Vagina (tissue), 2 donors: ENCODE results near the gene GFOD1.

Experiments
- CTCF ChIP-seq, 3 experiments: fragments of 450-650 bp in 2 of 3; fragments of 200-600 bp in 1 of 3; sonication (generic) in 1 of 3; IDR thresholded peaks; one replicate each; pipeline ENCODE4 v1.5.1; 2017 to 2019; ENCODE audit warnings: antibody characterized with exemption in 3 of 3, mild to moderate bottlenecking in 2 of 3, moderate library complexity in 2 of 3
- POLR2A ChIP-seq, 2 donors: fragments of 450-650 bp; IDR thresholded peaks; one replicate each; pipeline ENCODE4 v1.6.1; 2017; ENCODE audit warnings: antibody characterized with exemption in 2 of 2, mild to moderate bottlenecking in 2 of 2, moderate library complexity in 2 of 2

- no peak for TF ChIP-seq POLR2A (IDR thresholded peaks at IDR 0.05)
- no peak for TF ChIP-seq CTCF (IDR thresholded peaks at IDR 0.05)
Measured at GRCh38 chr6:13457577-13457976, 29.8 kb downstream of the GFOD1 start.
